Stimulated activated effector memory CD8-positive, alpha-beta T cell treated with anti-CD3 and anti-CD28 coated beads, Interleukin-12 subunit alpha, Interleukin-12 subunit beta, amount 100 ng/mL, for 72 hours (primary cell): ENCODE measurements around the gene MAFB.

ENCODE experiments used
- ATAC-seq: fragments of 150-1000 bp; cut with Tn5 transposase; 2 replicates; pipeline ENCODE4 v1.10.0; 2021
- DNase-seq, 2 donors: peaks; one replicate each; pipeline ENCODE4 v3.0.0; 2021 to 2022; ENCODE audit warnings: low spot score in 2 of 2
- H3K27ac Mint-ChIP-seq: one replicate; pipeline ENCODE4 v1.8.0; 2022; ENCODE audit warnings: mild to moderate bottlenecking, mixed read lengths
- H3K36me3 Mint-ChIP-seq: one replicate; pipeline ENCODE4 v1.8.0; 2022; ENCODE audit warnings: mild to moderate bottlenecking, mixed read lengths
- H3K4me1 Mint-ChIP-seq: one replicate; pipeline ENCODE4 v1.8.0; 2022; ENCODE audit warnings: mixed read lengths
- H3K4me3 Mint-ChIP-seq: one replicate; pipeline ENCODE4 v1.8.0; 2022; ENCODE audit warnings: mild to moderate bottlenecking, mixed read lengths
- H3K9me3 Mint-ChIP-seq: one replicate; pipeline ENCODE4 v1.8.0; 2022; ENCODE audit warnings: mixed read lengths

MAFB gene

DNA sequence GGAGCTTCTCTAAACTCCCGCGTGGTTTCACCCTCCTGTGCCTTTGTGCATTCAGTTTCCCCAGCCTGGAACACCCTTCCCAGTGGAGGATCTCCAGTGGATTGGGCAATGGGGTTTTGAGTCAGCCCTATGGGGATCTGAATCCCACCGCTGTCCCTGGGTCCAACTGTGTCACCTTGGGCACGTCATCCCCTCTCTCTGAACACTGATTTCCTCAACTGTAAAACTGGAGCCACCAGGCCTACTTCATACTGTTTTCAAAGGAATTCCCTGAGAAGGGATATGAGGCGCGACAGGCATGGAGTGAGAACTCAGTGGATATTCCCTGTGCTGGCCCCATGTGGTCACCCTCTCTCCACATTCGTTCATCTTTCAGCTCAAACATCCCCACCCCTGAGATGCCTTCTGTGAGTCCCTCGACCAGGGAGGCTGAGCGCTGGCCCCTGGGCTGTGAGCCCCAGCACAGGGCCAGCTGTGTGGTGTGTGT is 25.7 kb downstream of the MAFB start:
- no peak for DNase-seq
- H3K36me3 Mint-ChIP-seq, result no peaks in the 10 kb centered on the region
- H3K9me3 Mint-ChIP-seq, result no peaks in the 10 kb centered on the region
- H3K4me3 Mint-ChIP-seq, result no peak overlapping the region
- H3K27ac Mint-ChIP-seq, result no peak overlapping the region
- ATAC-seq, result no peak
- H3K4me1 Mint-ChIP-seq, result no peaks in the 10 kb centered on the region

DNA sequence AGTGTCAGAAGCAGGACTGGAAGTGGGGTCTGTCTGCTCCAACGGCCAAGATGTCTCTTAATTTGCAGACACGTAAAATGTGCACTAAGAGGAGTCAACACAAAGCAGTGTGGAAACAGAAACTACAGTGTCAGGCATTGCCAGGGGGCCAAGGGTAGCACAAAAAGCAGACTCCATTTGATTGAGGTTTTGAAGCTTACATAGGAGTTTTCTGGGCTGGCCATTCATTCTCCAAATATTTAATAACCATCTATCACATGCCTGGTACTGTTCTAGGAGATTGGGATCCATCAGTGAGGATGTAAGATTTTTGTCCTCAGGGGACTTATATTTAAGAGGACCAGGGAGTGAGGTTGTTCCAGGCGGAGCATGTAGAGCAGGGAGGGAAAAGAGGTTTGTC is 29.5 kb downstream of the MAFB start:
- Mint-ChIP-seq H3K9me3 (no peaks in the 10 kb centered on the region), H3K36me3 (no peaks in the 10 kb centered on the region), H3K27ac (no peak overlapping the region), H3K4me1 (no peaks in the 10 kb centered on the region), H3K4me3 (no peak overlapping the region)
- DNase-seq (no peak), ATAC-seq (no peak)

GRCh38 chr20:40658509-40658908 is 30.5 kb downstream of the MAFB start:
- no peak for ATAC-seq
- Mint-ChIP-seq H3K27ac (no peak overlapping the region), H3K36me3 (no peaks in the 10 kb centered on the region), H3K4me1 (no peaks in the 10 kb centered on the region), H3K4me3 (no peak overlapping the region), H3K9me3 (no peaks in the 10 kb centered on the region)
- no peak for DNase-seq

GRCh38 chr20:40657526-40657925 is 31.5 kb downstream of the MAFB start:
- ATAC-seq (no peak), DNase-seq (no peak)
- Mint-ChIP-seq H3K4me1 (no peaks in the 10 kb centered on the region), H3K4me3 (no peak overlapping the region), H3K27ac (no peak overlapping the region), H3K36me3 (no peaks in the 10 kb centered on the region), H3K9me3 (no peaks in the 10 kb centered on the region)

DNA sequence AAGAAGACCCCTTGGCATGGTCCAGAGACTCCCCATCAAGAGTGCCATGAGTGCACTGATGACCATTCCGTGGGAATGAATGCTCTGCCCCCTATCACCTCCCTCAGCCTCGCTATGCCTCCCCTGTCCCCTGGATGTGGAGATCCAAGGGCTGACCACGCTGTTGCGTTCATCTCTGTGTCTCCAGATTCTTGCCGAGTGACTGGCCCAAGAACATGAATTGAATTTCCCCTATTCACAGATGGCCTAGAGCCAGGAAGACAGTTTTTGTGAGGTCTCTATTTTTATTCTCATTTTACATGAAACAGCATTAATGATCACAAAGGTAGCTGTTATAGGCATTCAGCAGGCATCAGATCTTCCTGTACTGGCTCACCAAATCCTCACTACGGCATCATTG is 33.6 kb downstream of the MAFB start:
- DNase-seq (no peak), ATAC-seq (no peak)
- Mint-ChIP-seq H3K4me1 (no peaks in the 10 kb centered on the region), H3K4me3 (no peak overlapping the region), H3K36me3 (no peaks in the 10 kb centered on the region), H3K27ac (no peak overlapping the region), H3K9me3 (no peaks in the 10 kb centered on the region)

DNA sequence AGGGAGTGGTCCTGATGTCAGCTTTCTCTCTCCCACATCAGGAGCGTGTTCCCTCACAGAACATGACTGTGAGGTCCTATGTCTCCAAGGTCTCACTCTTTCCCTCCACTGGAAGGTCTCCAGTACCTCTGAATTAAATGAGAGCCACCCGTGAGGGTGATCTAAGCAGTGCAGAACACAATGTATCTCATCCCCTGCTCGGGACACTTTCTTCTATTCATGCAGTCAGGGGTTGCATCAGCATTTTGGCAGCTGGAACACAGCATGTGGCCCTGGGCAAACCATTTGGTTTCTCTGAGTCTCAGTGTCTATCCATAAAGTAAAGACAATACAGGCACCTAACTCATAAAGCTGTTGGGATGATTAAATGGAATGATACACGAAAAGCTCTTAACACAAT is 34.2 kb downstream of the MAFB start:
- Mint-ChIP-seq H3K4me1 (no peaks in the 10 kb centered on the region), H3K36me3 (no peaks in the 10 kb centered on the region), H3K27ac (no peak overlapping the region), H3K9me3 (no peaks in the 10 kb centered on the region), H3K4me3 (no peak overlapping the region)
- ATAC-seq, result no peak
- DNase-seq, result no peak

DNA sequence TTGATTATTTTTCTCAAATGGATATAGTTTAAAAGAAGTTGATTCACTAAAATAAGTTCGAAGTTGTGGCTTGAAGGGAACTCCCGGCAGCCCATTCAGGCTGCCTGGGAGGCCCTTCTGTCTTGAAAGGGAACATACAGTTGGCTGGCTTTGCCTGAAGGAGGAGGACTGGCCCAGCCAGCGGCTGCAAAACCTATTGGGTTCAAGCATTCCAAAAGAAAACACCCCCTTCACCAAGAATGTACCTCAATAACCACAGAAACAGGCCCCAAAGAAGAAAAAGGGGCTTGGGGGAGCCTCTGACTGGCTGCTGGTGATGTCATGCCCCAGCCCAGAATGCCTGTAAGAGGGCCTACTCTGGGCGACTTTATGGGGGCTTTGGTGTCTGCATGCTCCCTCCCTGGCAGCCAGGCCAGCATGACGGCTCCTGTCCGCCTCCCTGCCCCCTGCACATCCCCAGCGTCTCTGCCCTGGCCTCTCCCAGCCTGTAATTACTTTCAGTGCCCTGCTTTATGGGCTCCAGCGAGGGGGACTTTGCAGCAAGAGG is 36.5 kb downstream of the MAFB start:
- no peak for DNase-seq
- Mint-ChIP-seq H3K9me3 (no peaks in the 10 kb centered on the region), H3K36me3 (no peaks in the 10 kb centered on the region), H3K27ac (no peak overlapping the region), H3K4me1 (no peaks in the 10 kb centered on the region), H3K4me3 (no peak overlapping the region)
- no peak for ATAC-seq

GRCh38 chr20:40651151-40651550 is 37.9 kb downstream of the MAFB start:
- no peaks in the 10 kb centered on the region for H3K4me1 Mint-ChIP-seq
- H3K27ac Mint-ChIP-seq, result no peak overlapping the region
- no peak overlapping the region for H3K4me3 Mint-ChIP-seq
- ATAC-seq (no peak), DNase-seq (no peak)
- no peaks in the 10 kb centered on the region for H3K9me3 Mint-ChIP-seq
- no peaks in the 10 kb centered on the region for H3K36me3 Mint-ChIP-seq

DNA sequence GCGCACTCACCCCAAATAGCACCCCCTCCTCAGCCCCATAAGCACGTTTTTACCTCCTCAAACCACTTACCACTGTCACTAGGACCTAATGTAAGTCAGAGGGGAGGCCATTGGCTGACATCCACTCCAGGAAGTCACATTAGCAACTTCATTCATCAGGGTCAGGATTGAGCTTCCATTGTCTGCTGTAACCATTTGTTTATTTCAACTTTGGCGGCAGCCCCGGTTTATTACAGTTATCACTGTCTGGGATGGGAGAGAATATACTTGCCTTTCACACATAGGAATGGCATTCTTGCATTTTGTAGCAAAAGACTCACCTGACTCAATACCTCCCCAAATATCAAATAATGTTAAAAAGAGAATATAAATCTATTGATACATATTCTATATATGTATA is 38.3 kb downstream of the MAFB start:
- ATAC-seq, result no peak
- H3K36me3 Mint-ChIP-seq, result no peaks in the 10 kb centered on the region
- H3K9me3 Mint-ChIP-seq, result no peaks in the 10 kb centered on the region
- no peak overlapping the region for H3K4me3 Mint-ChIP-seq
- no peak overlapping the region for H3K27ac Mint-ChIP-seq
- no peak for DNase-seq
- no peaks in the 10 kb centered on the region for H3K4me1 Mint-ChIP-seq

DNA sequence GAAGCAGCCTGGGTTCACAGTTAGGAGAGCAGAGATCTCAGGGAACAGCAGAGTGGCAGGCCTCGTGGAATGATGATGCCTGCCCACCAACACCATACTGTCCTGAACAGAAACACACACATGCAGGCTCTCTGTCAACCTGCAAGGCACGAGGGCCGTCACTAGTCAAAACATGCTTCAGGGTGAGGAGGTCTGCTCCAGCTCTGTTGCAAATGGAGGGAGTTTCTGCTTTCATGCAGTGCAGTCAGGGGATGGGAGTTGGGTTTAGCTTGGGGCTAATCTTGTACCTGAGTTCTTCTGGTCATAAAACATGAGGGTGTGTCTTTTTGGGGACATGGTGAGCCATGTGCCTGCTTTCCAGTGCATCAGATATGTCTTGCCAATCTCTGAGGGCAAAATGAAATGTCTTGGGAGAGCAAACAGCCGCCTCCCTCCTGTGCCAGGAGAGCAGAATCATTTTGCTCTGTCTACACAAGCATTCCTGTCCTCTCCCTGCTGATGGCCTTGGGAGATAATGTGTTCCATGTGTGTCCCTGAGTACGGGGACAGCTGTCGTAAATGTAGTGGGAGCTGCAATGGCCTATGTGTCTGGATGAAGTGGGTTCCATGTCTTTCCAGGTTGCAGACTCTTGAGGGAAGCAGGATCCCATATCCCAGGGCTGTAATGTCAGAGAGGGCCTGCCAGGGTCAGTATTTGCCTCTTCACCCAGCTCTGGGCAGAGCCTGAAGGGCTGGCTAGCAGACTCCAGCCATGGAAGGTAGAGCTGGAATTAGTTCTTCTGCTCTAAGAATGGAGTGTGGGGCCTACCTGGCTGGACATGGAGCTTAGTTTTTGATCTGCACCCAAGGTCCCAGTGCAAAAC is 40.6 kb downstream of the MAFB start:
- ATAC-seq, result no peak
- Mint-ChIP-seq H3K4me3 (no peak overlapping the region), H3K4me1 (no peaks in the 10 kb centered on the region), H3K27ac (no peak overlapping the region), H3K9me3 (no peaks in the 10 kb centered on the region), H3K36me3 (no peaks in the 10 kb centered on the region)
- no peak for DNase-seq

GRCh38 chr20:40646813-40647212 is 42.2 kb downstream of the MAFB start:
- H3K4me3 Mint-ChIP-seq, result no peak overlapping the region
- H3K9me3 Mint-ChIP-seq, result no peaks in the 10 kb centered on the region
- H3K4me1 Mint-ChIP-seq, result no peaks in the 10 kb centered on the region
- H3K27ac Mint-ChIP-seq, result no peak overlapping the region
- ATAC-seq (no peak), DNase-seq (no peak)
- no peaks in the 10 kb centered on the region for H3K36me3 Mint-ChIP-seq

- no peak overlapping the region for H3K27ac Mint-ChIP-seq
- DNase-seq, result no peak
- H3K36me3 Mint-ChIP-seq, result no peaks in the 10 kb centered on the region
- H3K9me3 Mint-ChIP-seq, result no peaks in the 10 kb centered on the region
- no peaks in the 10 kb centered on the region for H3K4me1 Mint-ChIP-seq
- no peak overlapping the region for H3K4me3 Mint-ChIP-seq
- no peak for ATAC-seq
Measured at GRCh38 chr20:40646361-40646760, 42.7 kb downstream of the MAFB start.

DNA sequence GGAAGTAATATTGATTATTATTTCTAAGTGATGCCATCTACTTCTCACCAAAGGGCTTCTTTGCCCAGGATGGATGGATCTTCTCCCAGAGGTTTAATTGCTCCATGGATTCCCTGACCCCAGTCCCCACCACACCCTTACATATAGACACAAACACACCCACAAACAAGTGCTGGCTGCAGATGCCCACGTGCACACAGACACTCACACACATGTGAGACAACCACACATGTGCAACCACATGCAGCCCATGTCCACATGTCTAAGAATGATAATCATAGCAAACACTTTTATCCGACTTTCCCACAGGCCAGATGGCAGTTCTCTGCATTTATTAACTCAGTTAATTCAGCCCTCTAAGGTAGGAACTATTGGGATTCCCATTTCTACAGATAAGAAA is 44.2 kb downstream of the MAFB start:
- DNase-seq (no peak), ATAC-seq (no peak)
- Mint-ChIP-seq H3K27ac (no peak overlapping the region), H3K4me1 (no peaks in the 10 kb centered on the region), H3K4me3 (no peak overlapping the region), H3K9me3 (no peaks in the 10 kb centered on the region), H3K36me3 (no peaks in the 10 kb centered on the region)

DNA sequence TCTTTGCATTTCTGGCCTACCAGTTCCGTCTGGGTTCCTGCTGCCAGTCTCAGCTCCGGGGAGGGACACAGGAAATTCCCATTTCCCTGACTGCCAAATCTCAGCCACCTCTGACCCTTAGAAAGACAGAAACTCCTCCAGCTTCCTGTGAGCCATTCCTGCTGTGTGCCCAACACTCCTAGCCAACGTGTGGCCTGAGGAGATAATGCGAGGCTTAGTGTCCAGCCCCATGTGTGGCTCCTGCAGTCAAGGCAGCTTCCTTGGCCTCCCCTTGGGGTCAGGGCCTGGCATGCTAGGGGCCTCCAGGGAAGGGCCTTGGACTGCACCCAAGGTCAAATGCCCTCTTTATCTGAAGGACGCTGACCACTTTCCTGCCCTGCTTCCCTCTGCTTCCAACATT is 45.1 kb downstream of the MAFB start:
- H3K4me3 Mint-ChIP-seq, result no peak overlapping the region
- no peaks in the 10 kb centered on the region for H3K4me1 Mint-ChIP-seq
- H3K9me3 Mint-ChIP-seq, result no peaks in the 10 kb centered on the region

DNA sequence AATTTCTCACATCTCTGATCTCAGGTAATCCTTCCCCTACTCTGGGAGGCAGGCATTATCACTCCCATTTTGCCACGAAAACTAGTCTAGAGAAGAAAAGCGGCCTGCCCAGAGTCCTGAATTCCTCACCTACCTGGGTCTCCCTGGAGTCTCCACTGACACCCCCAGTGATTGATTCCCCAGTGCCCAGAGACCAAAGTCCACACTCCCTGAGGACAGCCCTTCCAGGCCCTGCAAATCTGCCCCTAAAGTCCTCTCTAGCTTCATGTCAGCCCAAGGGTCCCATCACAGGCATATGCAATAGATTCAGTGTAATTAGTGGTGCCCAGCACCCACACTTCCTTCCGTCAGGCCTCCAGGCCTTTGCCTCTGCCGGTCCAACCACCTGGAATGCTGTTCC is 47.2 kb downstream of the MAFB start:
- DNase-seq (no peak), ATAC-seq (no peak)
- no peaks in the 10 kb centered on the region for H3K36me3 Mint-ChIP-seq
- no peaks in the 10 kb centered on the region for H3K4me1 Mint-ChIP-seq
- H3K27ac Mint-ChIP-seq, result no peak overlapping the region
- H3K9me3 Mint-ChIP-seq, result no peaks in the 10 kb centered on the region
- no peak overlapping the region for H3K4me3 Mint-ChIP-seq

More for the DNA sequence above, 45.1 kb downstream of the MAFB start:
- no peak for DNase-seq
- no peak for ATAC-seq
- H3K27ac Mint-ChIP-seq, result no peak overlapping the region
- no peaks in the 10 kb centered on the region for H3K36me3 Mint-ChIP-seq

DNA sequence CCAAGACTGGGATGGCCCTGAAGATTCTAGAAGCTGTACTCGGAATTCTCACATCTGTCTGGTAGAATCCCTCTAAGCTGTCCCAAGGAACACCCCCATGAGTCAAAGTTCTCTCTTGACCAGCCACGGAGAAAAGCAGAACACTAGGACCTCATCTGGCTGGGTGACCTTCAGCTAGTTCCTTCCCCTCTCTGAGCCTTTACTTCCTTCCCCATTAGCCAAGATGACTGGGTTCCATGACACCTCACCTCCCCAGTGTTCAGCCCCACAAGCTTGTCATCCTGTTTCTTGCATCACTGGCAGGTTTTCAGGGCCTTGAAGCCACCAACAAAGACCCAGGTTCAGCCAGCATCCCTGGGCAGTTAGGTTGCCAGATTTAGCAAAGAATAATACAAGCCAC is 47.8 kb downstream of the MAFB start:
- H3K27ac Mint-ChIP-seq, result no peak overlapping the region
- H3K9me3 Mint-ChIP-seq, result no peaks in the 10 kb centered on the region
- no peaks in the 10 kb centered on the region for H3K4me1 Mint-ChIP-seq
- DNase-seq (no peak), ATAC-seq (no peak)
- no peak overlapping the region for H3K4me3 Mint-ChIP-seq
- H3K36me3 Mint-ChIP-seq, result no peaks in the 10 kb centered on the region
